Peyer's patch (tissue), 4 donors: Measurements from ENCODE around the gene FAM170B.

Experiments
- POLR2A ChIP-seq, 2 donors: fragments of 450-650 bp; IDR thresholded peaks; one replicate each; pipeline ENCODE4 v1.5.1; 2017; ENCODE audit warnings: antibody characterized with exemption in 2 of 2, mild to moderate bottlenecking in 2 of 2, moderate library complexity in 2 of 2
- TF ChIP-seq, protein P1 (sequence below), 6 experiments: fragments of 450-650 bp in 4 of 6; fragments of 200-600 bp in 2 of 6; sonication (generic) in 1 of 6; IDR thresholded peaks; one replicate each; pipeline ENCODE4 v1.5.1; 2017 to 2019; ENCODE audit warnings: antibody characterized with exemption in 6 of 6, mild to moderate bottlenecking in 3 of 6, moderate library complexity in 1 of 6

DNA sequence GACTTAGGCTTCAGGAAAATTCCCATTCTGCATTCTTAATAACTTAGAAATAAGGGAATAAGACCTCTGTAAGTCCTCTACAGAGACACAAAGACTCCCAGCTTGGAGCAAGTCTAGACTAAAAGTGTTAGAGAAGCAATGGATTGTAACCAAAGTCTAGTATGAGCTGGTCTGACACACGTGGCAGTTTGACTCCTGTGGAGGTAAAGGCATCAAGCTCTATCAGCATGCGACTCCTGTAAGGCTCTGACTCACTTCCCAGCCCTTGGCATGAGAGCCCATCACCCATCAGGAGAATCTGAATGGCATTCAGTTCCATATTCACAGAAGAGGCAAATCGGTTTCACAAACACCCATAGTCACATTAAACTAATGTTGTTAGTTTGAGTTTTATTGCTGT, 14.1 kb downstream of the FAM170B start:
- no peak for TF ChIP-seq POLR2A (IDR thresholded peaks at IDR 0.05)
- TF ChIP-seq, protein P1, sequence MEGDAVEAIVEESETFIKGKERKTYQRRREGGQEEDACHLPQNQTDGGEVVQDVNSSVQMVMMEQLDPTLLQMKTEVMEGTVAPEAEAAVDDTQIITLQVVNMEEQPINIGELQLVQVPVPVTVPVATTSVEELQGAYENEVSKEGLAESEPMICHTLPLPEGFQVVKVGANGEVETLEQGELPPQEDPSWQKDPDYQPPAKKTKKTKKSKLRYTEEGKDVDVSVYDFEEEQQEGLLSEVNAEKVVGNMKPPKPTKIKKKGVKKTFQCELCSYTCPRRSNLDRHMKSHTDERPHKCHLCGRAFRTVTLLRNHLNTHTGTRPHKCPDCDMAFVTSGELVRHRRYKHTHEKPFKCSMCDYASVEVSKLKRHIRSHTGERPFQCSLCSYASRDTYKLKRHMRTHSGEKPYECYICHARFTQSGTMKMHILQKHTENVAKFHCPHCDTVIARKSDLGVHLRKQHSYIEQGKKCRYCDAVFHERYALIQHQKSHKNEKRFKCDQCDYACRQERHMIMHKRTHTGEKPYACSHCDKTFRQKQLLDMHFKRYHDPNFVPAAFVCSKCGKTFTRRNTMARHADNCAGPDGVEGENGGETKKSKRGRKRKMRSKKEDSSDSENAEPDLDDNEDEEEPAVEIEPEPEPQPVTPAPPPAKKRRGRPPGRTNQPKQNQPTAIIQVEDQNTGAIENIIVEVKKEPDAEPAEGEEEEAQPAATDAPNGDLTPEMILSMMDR (IDR thresholded peaks at IDR 0.05), result no peak
